T-helper 17 cell (primary cell): ENCODE data around the gene GCNT2. TPM values are rescaled to one million over a fixed set of nuclear protein-coding genes. Genes with fewer than 3 reads are reported as not detected.
"Not testable (repeated sequence)": the region's sequence is repeated elsewhere in the genome, so short reads cannot be mapped to it uniquely, and the experiment has no call there.

Source experiments
- ATAC-seq: fragments of 150-1000 bp; cut with Tn5 transposase; 2 replicates; pipeline ENCODE4 v1.10.0; 2021; ENCODE audit warnings: mild to moderate bottlenecking, moderate library complexity
- DNase-seq, 3 donors: peaks; one replicate each; pipeline versions ENCODE4 v3.0.0 to v3.0.0-alpha.2; 2020 to 2021
- H3K9me3 ChIP-seq: one replicate; pipeline ENCODE4 v1.7.0; 2013; ENCODE audit warnings: low read length, mild to moderate bottlenecking; ENCODE audit not compliant: control insufficient read depth, poor library complexity, severe bottlenecking
- H3K27ac Mint-ChIP-seq: one replicate; pipeline ENCODE4 v1.8.0; 2022; ENCODE audit warnings: mild to moderate bottlenecking, moderate library complexity, mixed read lengths
- H3K27me3 Mint-ChIP-seq: one replicate; pipeline ENCODE4 v1.8.0; 2022; ENCODE audit warnings: mixed read lengths
- H3K36me3 Mint-ChIP-seq: one replicate; pipeline ENCODE4 v1.8.0; 2022; ENCODE audit warnings: low read depth, mixed read lengths
- H3K4me1 Mint-ChIP-seq: one replicate; pipeline ENCODE4 v1.8.0; 2022; ENCODE audit warnings: mild to moderate bottlenecking, mixed read lengths
- H3K4me3 Mint-ChIP-seq: one replicate; pipeline ENCODE4 v1.8.0; 2022; ENCODE audit warnings: mild to moderate bottlenecking, moderate library complexity, mixed read lengths
- total RNA-seq, 4 donors: library from RNA in 2 of 4; stranded (reverse) in 2 of 4; gene quantifications; one replicate each; pipeline ENCODE4 v1.2.3 and lab custom pipeline; 2022 to 2026

GCNT2 gene
- 1 to 10 TPM; 2.9 to 4.0 TPM for total RNA-seq
- 1.3 to 2.7 reads per million in 2 donors for total RNA-seq (lab: John Stamatoyannopoulos, UW)

GRCh38 chr6:10521104-10521808 is at the start of gene GCNT2:
Gene GCNT2, plus strand, starts transcription at chr6:10521351. Its CDS starts 7,561 bp downstream, at chr6:10528912.
- no peak within 1 kb of the TSS for H3K4me3 Mint-ChIP-seq
- no peak for ATAC-seq
- H3K9me3 ChIP-seq = no peaks in the 10 kb centered on the region

DNA sequence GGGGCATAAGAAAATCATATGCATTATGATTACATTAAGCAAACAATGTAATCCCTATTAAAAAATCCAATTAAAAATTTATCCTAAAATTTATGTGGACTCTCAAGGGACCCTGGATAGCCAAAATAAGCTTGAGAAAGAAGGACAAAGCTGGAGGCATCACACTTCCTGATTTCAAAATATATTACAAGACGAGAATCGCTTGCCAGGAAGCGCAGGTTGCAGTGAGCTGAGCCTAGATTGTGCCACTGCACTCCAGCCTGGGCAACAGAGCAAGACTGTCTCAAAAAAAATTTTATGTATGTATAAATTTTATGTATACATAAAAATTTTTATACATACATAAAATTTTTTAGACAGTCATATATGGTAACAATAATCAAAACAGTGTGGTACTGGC is 48.5 kb upstream of the GCNT2 start:
- Mint-ChIP-seq H3K27me3 (peaks cover 51% of the 10 kb centered on the region), H3K4me1 (no peaks in the 10 kb centered on the region), H3K36me3 (no peaks in the 10 kb centered on the region), H3K27ac (no peak overlapping the region), H3K4me3 (no peak overlapping the region)
- H3K9me3 ChIP-seq = no peaks in the 10 kb centered on the region
- no peak for DNase-seq
- no peak for ATAC-seq

More at GRCh38 chr6:10521104-10521808, at the start of gene GCNT2:
- Mint-ChIP-seq H3K27me3 (peaks cover 31% of the 10 kb centered on the region), H3K36me3 (no peaks in the 10 kb centered on the region), H3K27ac (no peak within 1 kb of the TSS), H3K4me1 (peaks cover 3% of the 10 kb centered on the region)
- DNase-seq = no peak

DNA sequence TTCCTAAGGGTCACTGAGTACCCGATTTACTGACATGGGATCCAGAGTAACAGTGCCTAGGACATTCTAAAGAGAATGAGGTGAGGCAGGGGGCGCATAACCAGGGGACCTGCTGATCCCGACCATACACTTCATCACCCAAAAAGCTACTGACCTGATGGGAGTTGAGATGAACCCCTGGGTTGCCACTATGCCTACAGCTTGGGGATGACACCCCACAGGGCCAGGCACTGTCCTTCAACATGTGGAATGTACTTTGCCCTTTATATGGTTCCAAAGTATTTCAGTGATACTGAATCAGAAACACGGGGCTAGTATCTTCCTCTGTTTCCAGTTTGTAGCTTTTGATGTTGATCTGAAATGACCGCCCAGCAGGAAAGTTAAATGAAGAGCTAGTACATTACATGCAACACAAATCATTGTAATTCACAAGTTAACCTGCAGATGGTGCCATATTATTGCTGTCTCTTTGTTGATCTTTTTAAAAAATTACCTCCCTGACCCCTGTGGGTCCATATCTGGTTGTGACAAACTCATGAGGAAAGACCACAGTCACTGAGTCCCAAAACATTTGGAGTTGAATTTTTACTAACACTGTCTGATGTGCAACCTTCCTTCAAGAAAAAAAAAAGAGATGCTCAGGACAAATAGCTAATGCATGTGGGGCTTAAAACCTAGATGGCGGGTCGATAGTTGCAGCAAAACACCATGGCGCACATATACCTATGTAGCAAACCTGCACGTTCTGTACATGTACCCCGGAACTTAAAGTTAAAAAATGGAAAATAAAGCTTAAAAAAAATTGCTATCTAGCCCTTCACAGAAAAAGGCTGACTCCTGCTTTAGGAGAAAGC is 42.7 kb upstream of the GCNT2 start:
- H3K27me3 Mint-ChIP-seq = peaks cover 36% of the 10 kb centered on the region
- no peaks in the 10 kb centered on the region for H3K4me1 Mint-ChIP-seq
- DNase-seq (no peak), ATAC-seq (no peak)
- no peaks in the 10 kb centered on the region for H3K9me3 ChIP-seq
- H3K4me3 Mint-ChIP-seq = no peak overlapping the region
- peaks cover 2% of the 10 kb centered on the region for H3K36me3 Mint-ChIP-seq
- no peak overlapping the region for H3K27ac Mint-ChIP-seq

- Mint-ChIP-seq H3K27me3 (peaks cover 28% of the 10 kb centered on the region), H3K36me3 (peaks cover 2% of the 10 kb centered on the region), H3K4me3 (no peak overlapping the region), H3K4me1 (no peaks in the 10 kb centered on the region), H3K27ac (no peak overlapping the region)
- DNase-seq (no peak), ATAC-seq (no peak)
- no peaks in the 10 kb centered on the region for H3K9me3 ChIP-seq
Observed at GRCh38 chr6:10479939-10480700, 41.0 kb upstream of the GCNT2 start.

GRCh38 chr6:10481101-10481500 is 40.0 kb upstream of the GCNT2 start:
- H3K4me1 Mint-ChIP-seq = no peaks in the 10 kb centered on the region
- H3K27ac Mint-ChIP-seq = no peak overlapping the region
- H3K4me3 Mint-ChIP-seq = no peak overlapping the region
- H3K9me3 ChIP-seq = no peaks in the 10 kb centered on the region
- no peak for DNase-seq
- peaks cover 19% of the 10 kb centered on the region for H3K27me3 Mint-ChIP-seq
- peaks cover 2% of the 10 kb centered on the region for H3K36me3 Mint-ChIP-seq
- ATAC-seq = no peak

DNA sequence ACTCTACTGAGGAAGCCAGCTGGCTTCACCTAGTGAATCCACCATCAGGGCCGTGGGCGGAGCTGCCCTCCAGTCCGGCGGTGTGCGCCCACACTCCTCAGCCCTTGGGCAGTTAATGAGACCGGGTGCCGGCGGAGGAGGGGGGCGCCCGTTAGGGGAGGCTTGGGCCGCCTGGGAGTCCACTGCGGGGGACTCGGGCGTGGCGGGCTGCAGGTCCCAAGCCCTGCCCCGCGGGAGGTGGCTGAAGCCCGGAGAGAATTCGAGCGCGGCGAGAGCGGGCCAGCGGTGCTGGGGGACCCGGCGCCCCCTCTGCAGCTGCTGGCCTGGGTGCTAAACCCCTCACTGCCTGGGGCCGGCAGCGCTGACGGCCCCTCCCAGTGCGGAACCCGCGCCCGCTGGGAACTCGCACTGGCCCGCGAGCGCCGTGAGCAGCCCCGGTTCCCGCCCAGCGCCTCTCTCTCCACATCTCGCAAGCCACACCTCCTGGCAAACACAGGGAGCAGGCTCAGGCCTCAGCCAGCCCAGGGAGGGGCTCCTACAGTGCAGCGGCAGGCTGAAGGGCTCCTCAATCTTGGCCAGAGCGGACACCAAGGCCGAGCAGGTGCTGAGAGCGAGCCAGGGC is 38.4 kb upstream of the GCNT2 start:
- H3K36me3 Mint-ChIP-seq = peaks cover 2% of the 10 kb centered on the region
- ATAC-seq = no peak
- H3K27ac Mint-ChIP-seq = no peak overlapping the region
- H3K4me3 Mint-ChIP-seq = no peak overlapping the region
- no peak for DNase-seq
- no peaks in the 10 kb centered on the region for H3K4me1 Mint-ChIP-seq
- peaks cover 18% of the 10 kb centered on the region for H3K27me3 Mint-ChIP-seq
- no peaks in the 10 kb centered on the region for H3K9me3 ChIP-seq

DNA sequence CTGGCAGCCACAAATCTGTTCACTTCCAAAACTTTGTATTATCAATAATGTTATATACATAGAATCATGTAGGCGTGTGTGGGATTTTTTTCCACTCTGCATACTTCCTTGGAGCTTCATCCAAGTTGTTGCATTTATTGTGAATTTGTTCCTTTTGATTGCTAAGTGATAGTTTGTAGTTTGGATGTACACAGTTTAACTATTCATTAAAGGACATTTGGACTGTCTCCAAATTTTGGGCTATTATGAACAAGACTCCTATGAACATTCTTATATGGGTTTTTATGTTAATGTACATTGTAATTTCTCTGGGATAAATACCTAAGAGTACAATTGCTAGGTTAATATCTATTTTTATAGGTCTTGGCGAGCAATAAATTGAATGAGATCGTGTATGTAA is 36.2 kb upstream of the GCNT2 start:
- no peak for ATAC-seq
- Mint-ChIP-seq H3K36me3 (peaks cover under 1% of the 10 kb centered on the region), H3K27ac (no peak overlapping the region), H3K27me3 (peaks cover 19% of the 10 kb centered on the region), H3K4me1 (no peaks in the 10 kb centered on the region), H3K4me3 (no peak overlapping the region)
- H3K9me3 ChIP-seq = no peaks in the 10 kb centered on the region
- no peak for DNase-seq

DNA sequence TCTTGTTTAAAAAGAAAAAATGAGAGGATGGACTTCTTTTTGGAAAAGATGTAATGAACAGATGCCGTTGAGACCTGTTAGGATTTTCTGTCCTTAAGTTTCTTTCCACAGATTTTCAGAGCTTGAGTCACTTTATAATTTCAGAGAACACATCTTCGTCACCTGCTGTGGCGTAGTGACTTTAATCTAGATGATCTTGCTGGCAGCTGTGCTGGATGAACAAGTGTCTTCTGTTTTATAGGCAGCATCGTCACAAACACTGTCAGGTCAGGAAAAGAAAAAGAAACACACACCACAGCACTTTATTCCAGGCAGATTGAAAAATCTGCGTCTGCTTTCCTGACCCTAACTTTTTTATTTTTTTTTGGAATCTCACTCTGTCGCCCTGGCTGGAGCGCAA is 35.7 kb upstream of the GCNT2 start:
- no peak for ATAC-seq
- DNase-seq = no peak
- Mint-ChIP-seq H3K4me3 (no peak overlapping the region), H3K36me3 (no peaks in the 10 kb centered on the region), H3K27me3 (peaks cover 19% of the 10 kb centered on the region), H3K4me1 (no peaks in the 10 kb centered on the region), H3K27ac (no peak overlapping the region)
- H3K9me3 ChIP-seq = no peaks in the 10 kb centered on the region

GRCh38 chr6:10486215-10486614 is 34.9 kb upstream of the GCNT2 start:
- peaks cover 19% of the 10 kb centered on the region for H3K27me3 Mint-ChIP-seq
- no peaks in the 10 kb centered on the region for H3K36me3 Mint-ChIP-seq
- ATAC-seq = no peak
- no peaks in the 10 kb centered on the region for H3K9me3 ChIP-seq
- no peak overlapping the region for H3K4me3 Mint-ChIP-seq
- H3K27ac Mint-ChIP-seq = no peak overlapping the region
- DNase-seq = no peak
- H3K4me1 Mint-ChIP-seq = no peaks in the 10 kb centered on the region

DNA sequence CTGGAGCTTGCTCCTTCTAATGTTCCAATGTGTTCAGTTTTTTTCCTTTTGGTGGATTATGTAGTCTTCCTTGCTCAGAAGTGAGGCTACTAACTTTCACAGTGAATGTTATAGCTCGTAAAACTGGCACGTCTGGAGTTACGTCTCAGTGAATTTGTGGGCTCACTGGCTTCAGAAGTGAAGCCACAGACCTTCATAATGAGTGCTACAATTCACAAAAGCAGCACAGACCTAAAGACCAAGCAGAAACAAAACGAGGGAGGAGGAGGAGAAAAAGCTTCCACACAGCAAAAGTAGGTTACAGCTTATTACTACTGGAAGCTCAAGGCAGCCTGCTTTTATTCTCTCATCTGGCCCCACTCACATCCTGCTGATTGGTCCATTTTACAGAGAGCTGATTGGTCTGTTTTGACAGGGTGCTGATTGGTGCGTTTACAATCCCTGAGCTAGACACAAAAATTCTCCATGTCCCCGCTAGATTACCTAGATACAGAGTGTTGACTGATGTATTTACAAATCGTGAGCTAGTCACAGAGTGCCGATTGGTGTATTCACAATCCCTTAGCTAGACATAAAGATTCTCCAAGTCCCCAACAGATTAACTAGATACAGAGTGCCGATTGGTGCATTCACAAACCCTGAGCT is 34.1 kb upstream of the GCNT2 start:
- H3K4me1 Mint-ChIP-seq, ATAC-seq, DNase-seq, H3K9me3 ChIP-seq, H3K36me3 Mint-ChIP-seq, H3K27ac Mint-ChIP-seq, H3K4me3 Mint-ChIP-seq: not testable (repeated sequence)
- H3K27me3 Mint-ChIP-seq = peaks cover 19% of the 10 kb centered on the region

DNA sequence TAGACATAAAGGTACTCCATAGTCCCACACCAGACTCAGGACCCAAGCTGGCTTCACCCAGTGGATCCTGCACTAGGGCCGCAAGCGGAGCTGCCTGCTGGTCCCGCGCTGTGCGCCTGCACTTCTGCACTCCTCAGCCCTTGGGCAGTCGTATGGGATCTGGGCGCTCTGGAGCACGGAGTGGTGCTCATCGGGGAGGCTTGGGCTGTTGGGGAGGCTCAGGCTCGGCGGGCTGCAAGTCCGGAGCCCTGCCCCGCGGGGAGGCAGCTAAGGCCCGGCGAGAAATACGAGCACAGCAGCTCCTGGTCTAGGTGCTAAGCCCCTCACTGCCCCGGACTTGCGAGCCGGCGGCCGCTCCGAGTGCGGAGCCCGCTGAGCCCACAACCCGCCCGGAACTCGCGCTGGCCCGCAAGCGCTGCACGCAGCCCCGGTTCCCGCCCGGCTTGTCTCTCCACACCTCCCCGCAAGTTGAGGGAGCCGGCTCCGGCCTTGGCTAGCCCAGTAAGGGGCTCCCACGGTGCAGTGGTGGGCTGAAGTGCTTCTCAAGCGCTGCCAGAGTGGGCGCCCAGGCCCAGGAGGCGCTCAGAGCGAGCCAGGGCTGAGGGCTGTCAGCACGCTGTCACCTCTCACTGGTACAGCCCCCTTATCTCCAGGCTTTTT is 33.4 kb upstream of the GCNT2 start:
- peaks cover 19% of the 10 kb centered on the region for H3K27me3 Mint-ChIP-seq
- H3K9me3 ChIP-seq = no peaks in the 10 kb centered on the region
- no peaks in the 10 kb centered on the region for H3K36me3 Mint-ChIP-seq
- H3K4me3 Mint-ChIP-seq = no peak overlapping the region
- H3K27ac Mint-ChIP-seq = no peak overlapping the region
- no peaks in the 10 kb centered on the region for H3K4me1 Mint-ChIP-seq
- DNase-seq = no peak
- no peak for ATAC-seq

DNA sequence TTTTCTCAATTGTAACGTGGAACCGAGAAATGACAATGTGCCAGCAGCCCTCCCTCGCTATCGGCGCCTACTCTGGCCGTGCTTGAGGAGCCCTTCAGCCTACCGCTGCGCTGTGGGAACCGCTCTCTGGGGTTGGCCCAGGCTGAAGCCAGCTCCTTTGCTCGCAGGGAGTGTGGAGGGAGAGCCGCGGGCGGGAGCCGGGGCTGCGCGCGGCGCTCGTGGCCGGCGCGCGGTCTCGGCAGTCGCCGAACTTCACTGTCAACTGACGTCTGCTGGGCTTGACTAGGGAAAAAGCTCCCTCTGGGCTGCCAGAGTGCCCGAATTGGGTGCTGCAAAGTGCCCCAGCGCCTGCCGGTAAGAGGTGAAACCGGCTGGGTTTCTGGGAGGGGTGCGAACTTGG is 29.7 kb upstream of the GCNT2 start:
- no peaks in the 10 kb centered on the region for H3K9me3 ChIP-seq
- Mint-ChIP-seq H3K27ac (no peak overlapping the region), H3K36me3 (no peaks in the 10 kb centered on the region), H3K27me3 (peaks cover 39% of the 10 kb centered on the region), H3K4me1 (no peaks in the 10 kb centered on the region), H3K4me3 (no peak overlapping the region)
- no peak for ATAC-seq
- DNase-seq = no peak
